Measurements from ENCODE around the gene SAMMSON. TPM values are rescaled to one million over a fixed set of nuclear protein-coding genes. Genes with fewer than 3 reads are reported as not detected.

SAMMSON gene
- total RNA-seq, 1 donor from 2014 or later = not detected

GRCh38 chr3:70114431-70114830 lies 114.9 kb downstream of the SAMMSON start:
- intact Hi-C loops (cut with micrococcal nuclease) = no loop called here
- no peaks in the 10 kb centered on the region for H3K9me3 Mint-ChIP-seq
- H3K27ac Mint-ChIP-seq = no peak overlapping the region
- ChIA-PET POLR2A (no interaction called here), CTCF (no interaction called here)
- H3K27me3 Mint-ChIP-seq = peaks cover 17% of the 10 kb centered on the region
- DNase-seq (no peak), ATAC-seq (ENCODE audit: low read depth) (no peak)
- no peaks in the 10 kb centered on the region for H3K4me1 Mint-ChIP-seq
- H3K4me3 Mint-ChIP-seq = no peak overlapping the region
- TF ChIP-seq CTCF (IDR thresholded peaks at IDR 0.05) = no peak
- H3K36me3 Mint-ChIP-seq (ENCODE audit: low read depth) = no peaks in the 10 kb centered on the region

- ATAC-seq (ENCODE audit: low read depth) (no peak), DNase-seq (no peak)
- Mint-ChIP-seq H3K27ac (no peak overlapping the region), H3K9me3 (no peaks in the 10 kb centered on the region), H3K4me3 (no peak overlapping the region), H3K27me3 (peaks cover 13% of the 10 kb centered on the region), H3K4me1 (no peaks in the 10 kb centered on the region), H3K36me3 (ENCODE audit: low read depth) (no peaks in the 10 kb centered on the region)
- CTCF ChIA-PET = interaction anchor here (0.7 to 5.3 kb wide), 7 partner anchors 14 to 1561 kb away, joined by 3 to 38 read pairs (median 4); no protein-coding TSS in a partner anchor
- intact Hi-C loops (cut with micrococcal nuclease) = loop anchor here (1.0 to 2.0 kb wide), 3 partner anchors 239 to 1532 kb away; no protein-coding TSS in a partner anchor
- POLR2A ChIA-PET = no interaction called here
- TF ChIP-seq CTCF (IDR thresholded peaks at IDR 0.05) = no peak
These were observed 120.3 kb downstream of the SAMMSON start for GRCh38 chr3:70119879-70120278.
